ENCODE results near the gene CFAP100.

GRCh38 chr3:126479642-126480041 is 84.9 kb downstream of the CFAP100 start:
- TF ChIP-seq CTCF (conservative IDR thresholded peaks at IDR 0.05), result no peak
- TF ChIP-seq ZFX (IDR thresholded peaks at IDR 0.05), result no peak

Measured in C4-2B (cell line).